ENCODE results near the gene EPHA10.

GRCh38 chr1:37677808-37678207 is 87.1 kb downstream of the EPHA10 start:
- TF ChIP-seq TOX (CRISPR knock-in tag; IDR thresholded peaks at IDR 0.05; ENCODE audit: borderline replicate concordance) (no peak), ISL1 (CRISPR knock-in tag; IDR thresholded peaks at IDR 0.05) (no peak), CREB5 (CRISPR knock-in tag; IDR thresholded peaks at IDR 0.05; ENCODE audit: low read depth) (no peak), ARNTL (CRISPR knock-in tag; IDR thresholded peaks at IDR 0.05; ENCODE audit: borderline replicate concordance, low read depth) (no peak), CSDC2 (CRISPR knock-in tag; IDR thresholded peaks at IDR 0.05) (no peak), SNAI2 (CRISPR knock-in tag; IDR thresholded peaks at IDR 0.05) (no peak), OSR1 (CRISPR knock-in tag; IDR thresholded peaks at IDR 0.05) (no peak), ZFP30 (CRISPR knock-in tag; IDR thresholded peaks at IDR 0.05) (no peak), ESRRG (CRISPR knock-in tag; IDR thresholded peaks at IDR 0.05) (no peak), ZNF565 (CRISPR knock-in tag; conservative IDR thresholded peaks at IDR 0.05; ENCODE audit: low read depth) (no peak), ZNF70 (CRISPR knock-in tag; IDR thresholded peaks at IDR 0.05) (no peak), GLIS3 (CRISPR knock-in tag; IDR thresholded peaks at IDR 0.05) (no peak), ZNF8 (CRISPR knock-in tag; IDR thresholded peaks at IDR 0.05) (no peak)
- TF ChIP-seq, protein P1, sequence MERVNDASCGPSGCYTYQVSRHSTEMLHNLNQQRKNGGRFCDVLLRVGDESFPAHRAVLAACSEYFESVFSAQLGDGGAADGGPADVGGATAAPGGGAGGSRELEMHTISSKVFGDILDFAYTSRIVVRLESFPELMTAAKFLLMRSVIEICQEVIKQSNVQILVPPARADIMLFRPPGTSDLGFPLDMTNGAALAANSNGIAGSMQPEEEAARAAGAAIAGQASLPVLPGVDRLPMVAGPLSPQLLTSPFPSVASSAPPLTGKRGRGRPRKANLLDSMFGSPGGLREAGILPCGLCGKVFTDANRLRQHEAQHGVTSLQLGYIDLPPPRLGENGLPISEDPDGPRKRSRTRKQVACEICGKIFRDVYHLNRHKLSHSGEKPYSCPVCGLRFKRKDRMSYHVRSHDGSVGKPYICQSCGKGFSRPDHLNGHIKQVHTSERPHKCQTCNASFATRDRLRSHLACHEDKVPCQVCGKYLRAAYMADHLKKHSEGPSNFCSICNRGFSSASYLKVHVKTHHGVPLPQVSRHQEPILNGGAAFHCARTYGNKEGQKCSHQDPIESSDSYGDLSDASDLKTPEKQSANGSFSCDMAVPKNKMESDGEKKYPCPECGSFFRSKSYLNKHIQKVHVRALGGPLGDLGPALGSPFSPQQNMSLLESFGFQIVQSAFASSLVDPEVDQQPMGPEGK (CRISPR knock-in tag; IDR thresholded peaks at IDR 0.05; ENCODE audit: borderline replicate concordance): no peak
